Spleen (tissue), 7 donors: ENCODE data around the gene TXLNA.

Experiments
- POLR2A ChIP-seq, 3 donors: fragments of 450-650 bp; IDR thresholded peaks; one replicate each; pipeline ENCODE4 v1.5.1; 2017; ENCODE audit warnings: antibody characterized with exemption in 3 of 3, mild to moderate bottlenecking in 1 of 3
- POLR2AphosphoS5 ChIP-seq, 3 donors: sonication (generic); formaldehyde crosslinking; IDR thresholded peaks; one replicate each; pipeline ENCODE4 v1.5.1; 2017; ENCODE audit warnings: antibody characterized with exemption in 3 of 3
- TF ChIP-seq, protein P1 (sequence below), 11 experiments: fragments of 200-600 bp in 7 of 11; fragments of 450-650 bp in 4 of 11; sonication (generic) in 4 of 11; IDR thresholded peaks in 8 of 11; conservative IDR thresholded peaks in 3 of 11; 1 replicate in 7 of 11; 2 replicates in 4 of 11; pipeline versions ENCODE4 v1.4.0 to v1.8.0; 2016 to 2021; ENCODE audit warnings: antibody characterized with exemption in 11 of 11, inconsistent platforms in 4 of 11, mild to moderate bottlenecking in 1 of 11
- donor health status: DM: no; HTN: no; CAD: no; lungs with moderate emphysema.
- donor health status: DM: no; HTN: no; CAD: no.
- donor health status: DM: no; HTN: no; CAD: no.

DNA sequence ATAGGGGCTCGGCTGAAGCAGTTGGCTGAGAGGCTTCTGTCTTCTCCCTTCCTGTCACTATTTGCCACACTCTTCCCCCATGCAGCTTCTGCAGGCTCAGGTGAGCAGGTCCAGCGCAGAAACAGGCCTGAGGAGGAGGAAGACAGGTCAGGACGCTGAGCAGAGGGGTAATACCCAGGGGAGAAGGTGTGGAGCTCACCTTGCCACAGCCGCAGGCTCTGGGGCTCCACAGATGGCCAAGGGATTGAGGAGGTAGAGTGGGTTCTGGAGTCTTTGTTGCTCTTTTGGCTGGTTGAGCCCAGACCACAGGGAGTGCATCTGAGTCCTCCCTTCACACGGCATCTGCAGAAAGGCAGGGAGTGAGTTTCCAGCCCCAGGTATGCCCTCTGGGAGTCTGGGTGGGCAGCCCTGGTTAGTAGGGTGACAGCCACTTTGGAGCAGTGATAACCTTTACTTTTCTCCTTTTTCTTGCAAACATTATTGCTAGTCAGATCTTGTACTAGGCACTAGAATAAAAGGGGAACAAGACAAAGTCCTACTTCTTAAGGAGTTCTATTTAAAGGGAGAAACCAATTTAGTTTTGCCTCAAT is 52.5 kb downstream of the TXLNA start:
- TF ChIP-seq, protein P1, sequence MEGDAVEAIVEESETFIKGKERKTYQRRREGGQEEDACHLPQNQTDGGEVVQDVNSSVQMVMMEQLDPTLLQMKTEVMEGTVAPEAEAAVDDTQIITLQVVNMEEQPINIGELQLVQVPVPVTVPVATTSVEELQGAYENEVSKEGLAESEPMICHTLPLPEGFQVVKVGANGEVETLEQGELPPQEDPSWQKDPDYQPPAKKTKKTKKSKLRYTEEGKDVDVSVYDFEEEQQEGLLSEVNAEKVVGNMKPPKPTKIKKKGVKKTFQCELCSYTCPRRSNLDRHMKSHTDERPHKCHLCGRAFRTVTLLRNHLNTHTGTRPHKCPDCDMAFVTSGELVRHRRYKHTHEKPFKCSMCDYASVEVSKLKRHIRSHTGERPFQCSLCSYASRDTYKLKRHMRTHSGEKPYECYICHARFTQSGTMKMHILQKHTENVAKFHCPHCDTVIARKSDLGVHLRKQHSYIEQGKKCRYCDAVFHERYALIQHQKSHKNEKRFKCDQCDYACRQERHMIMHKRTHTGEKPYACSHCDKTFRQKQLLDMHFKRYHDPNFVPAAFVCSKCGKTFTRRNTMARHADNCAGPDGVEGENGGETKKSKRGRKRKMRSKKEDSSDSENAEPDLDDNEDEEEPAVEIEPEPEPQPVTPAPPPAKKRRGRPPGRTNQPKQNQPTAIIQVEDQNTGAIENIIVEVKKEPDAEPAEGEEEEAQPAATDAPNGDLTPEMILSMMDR (IDR thresholded peaks at IDR 0.05 in 8 of 11, conservative IDR thresholded peaks at IDR 0.05 in 3 of 11): no peak
- TF ChIP-seq POLR2AphosphoS5 (IDR thresholded peaks at IDR 0.05): peak; percentile 25 to 35 (median 26)
- TF ChIP-seq POLR2A (IDR thresholded peaks at IDR 0.05): no peak
